Inferior parietal cortex (tissue), 1 donor: ENCODE data around the gene CDH4.

ENCODE experiments used
- DNase-seq: peaks from one replicate; pipeline ENCODE4 v3.0.0-alpha.2; 2016; ENCODE audit errors: extremely low spot score

CDH4 gene

GRCh38 chr20:61815678-61816077 is 563.6 kb downstream of the CDH4 start:
- no peak for DNase-seq

- no peak for DNase-seq
These were observed 564.8 kb downstream of the CDH4 start for GRCh38 chr20:61816606-61817460.

GRCh38 chr20:61817575-61817974 is 565.5 kb downstream of the CDH4 start:
- DNase-seq = no peak

GRCh38 chr20:61818746-61819573 is 566.9 kb downstream of the CDH4 start:
- no peak for DNase-seq

GRCh38 chr20:61819574-61819846 is 567.4 kb downstream of the CDH4 start:
- DNase-seq = no peak

- DNase-seq = no peak
These were observed 568.1 kb downstream of the CDH4 start for GRCh38 chr20:61819921-61820825.

GRCh38 chr20:61821735-61822134 is 569.7 kb downstream of the CDH4 start:
- no peak for DNase-seq

GRCh38 chr20:61822396-61822795 is 570.3 kb downstream of the CDH4 start:
- DNase-seq = no peak

- DNase-seq = no peak
These were observed 571.2 kb downstream of the CDH4 start for GRCh38 chr20:61823242-61823641.

- no peak for DNase-seq
These were observed 576.8 kb downstream of the CDH4 start for GRCh38 chr20:61828891-61829290.

GRCh38 chr20:61829526-61829925 is 577.5 kb downstream of the CDH4 start:
- no peak for DNase-seq

GRCh38 chr20:61830241-61830930 is 578.3 kb downstream of the CDH4 start:
- no peak for DNase-seq

- DNase-seq = no peak
These were observed 578.9 kb downstream of the CDH4 start for GRCh38 chr20:61830991-61831390.

GRCh38 chr20:61832181-61832580 is 580.1 kb downstream of the CDH4 start:
- no peak for DNase-seq

- DNase-seq = no peak
These were observed 581.9 kb downstream of the CDH4 start for GRCh38 chr20:61833807-61834610.

GRCh38 chr20:61835301-61835700 is 583.2 kb downstream of the CDH4 start:
- no peak for DNase-seq

- no peak for DNase-seq
These were observed 583.8 kb downstream of the CDH4 start for GRCh38 chr20:61835791-61836350.

GRCh38 chr20:61837200-61837599 is 585.1 kb downstream of the CDH4 start:
- no peak for DNase-seq

- no peak for DNase-seq
These were observed 587.3 kb downstream of the CDH4 start for GRCh38 chr20:61839223-61839911.
